Smooth muscle cell (in vitro differentiated cells): ENCODE data around the gene SCUBE2. TPM values are rescaled to one million over a fixed set of nuclear protein-coding genes. Genes with fewer than 3 reads are reported as not detected.
"Not testable (repeated sequence)": the region's sequence is repeated elsewhere in the genome, so short reads cannot be mapped to it uniquely, and the experiment has no call there.

Experiments used
- DNase-seq: peaks from one replicate; lab custom pipeline; 2025; ENCODE audit not compliant: unreplicated experiment; lab: John Stamatoyannopoulos, UW
- H2AFZ ChIP-seq: fragments of 200-600 bp; sonication (generic); 2 replicates; pipeline ENCODE4 v1.6.0; 2016; ENCODE audit warnings: antibody characterized with exemption, low read depth, mild to moderate bottlenecking
- H3F3A ChIP-seq: fragments of 200-600 bp; sonication (generic); 2 replicates; pipeline ENCODE4 v1.6.0; 2017; ENCODE audit warnings: antibody characterized with exemption, low read depth
- H3K27ac ChIP-seq: fragments of 200-600 bp; sonication (generic); 2 replicates; pipeline ENCODE4 v1.5.1; 2016; ENCODE audit warnings: low read depth, mild to moderate bottlenecking
- H3K27me3 ChIP-seq: fragments of 200-600 bp; sonication (generic); 2 replicates; pipeline ENCODE4 v1.6.1; 2016; ENCODE audit warnings: low read depth, mild to moderate bottlenecking
- H3K36me3 ChIP-seq: fragments of 200-600 bp; sonication (generic); 2 replicates; pipeline ENCODE4 v1.5.1; 2016; ENCODE audit warnings: low read depth
- H3K4me1 ChIP-seq: fragments of 200-600 bp; sonication (generic); 2 replicates; pipeline ENCODE4 v1.5.1; 2016; ENCODE audit warnings: low read depth
- H3K4me2 ChIP-seq: fragments of 200-600 bp; sonication (generic); 2 replicates; pipeline ENCODE4 v1.6.0; 2016; ENCODE audit warnings: mild to moderate bottlenecking
- H3K4me3 ChIP-seq: fragments of 200-600 bp; sonication (generic); 2 replicates; pipeline ENCODE4 v1.5.1; 2016; ENCODE audit warnings: mild to moderate bottlenecking
- H3K79me2 ChIP-seq: fragments of 200-600 bp; sonication (generic); 2 replicates; pipeline ENCODE4 v1.6.0; 2016; ENCODE audit warnings: low read depth, mild to moderate bottlenecking
- H3K9ac ChIP-seq: fragments of 200-600 bp; sonication (generic); 2 replicates; pipeline ENCODE4 v1.6.0; 2016; ENCODE audit warnings: low read depth
- H3K9me3 ChIP-seq: fragments of 200-600 bp; sonication (generic); replicated peaks from 2 replicates; pipeline ENCODE4 v1.5.1; 2016; ENCODE audit warnings: low read depth
- H4K20me1 ChIP-seq: fragments of 200-600 bp; sonication (generic); 2 replicates; pipeline ENCODE4 v1.6.0; 2016; ENCODE audit warnings: low read depth
- CTCF ChIP-seq: fragments of 200-600 bp; sonication (generic); IDR thresholded peaks from 2 replicates; pipeline ENCODE4 v1.5.1; 2017; ENCODE audit warnings: borderline replicate concordance, mild to moderate bottlenecking, antibody characterized with exemption; ENCODE audit not compliant: insufficient read depth, poor library complexity, severe bottlenecking
- WGBS: methylation state at CpG from one replicate; pipeline ENCODE4 v1.1.7; 2016; ENCODE audit warnings: low lambda C conversion rate; 5-methylcytosine and 5-hydroxymethylcytosine counted together
- polyA plus RNA-seq: library from polyadenylated mRNA; unstranded; fragments of >200 nt; fragmentation: Nextera tagmentation; extraction: Ambion mirVana; gene quantifications from 2 replicates; pipeline ENCODE4 v1.2.1, GENCODE V29; 2016
- total RNA-seq: library from RNA; depleted of rRNA; stranded (reverse); fragments of >200 nt; gene quantifications from 2 replicates; pipeline ENCODE4 v1.2.3, GENCODE V29; 2014

The SCUBE2 gene
- total and polyA plus RNA-seq, 2 experiments from 2014 or later: 2.2 to 5.0 TPM

GRCh38 chr11:8985462-8985861, 105.9 kb downstream of the SCUBE2 start:
- Histone ChIP-seq H3K36me3 (no peaks in the 10 kb centered on the region), H2AFZ (no peak overlapping the region), H3K4me3 (no peak overlapping the region), H3K4me2 (no peak overlapping the region), H3F3A (no peaks in the 10 kb centered on the region), H3K4me1 (no peaks in the 10 kb centered on the region), H3K9me3 (no peaks in the 10 kb centered on the region), H3K27me3 (no peaks in the 10 kb centered on the region), H4K20me1 (peaks cover 3% of the 10 kb centered on the region), H3K9ac (no peak overlapping the region), H3K79me2 (no peaks in the 10 kb centered on the region), H3K27ac (no peak overlapping the region)
- no peak for DNase-seq
- WGBS: 95% methylated on average over 5 of the region's 5 CpGs
- TF ChIP-seq CTCF: no peak

DNA sequence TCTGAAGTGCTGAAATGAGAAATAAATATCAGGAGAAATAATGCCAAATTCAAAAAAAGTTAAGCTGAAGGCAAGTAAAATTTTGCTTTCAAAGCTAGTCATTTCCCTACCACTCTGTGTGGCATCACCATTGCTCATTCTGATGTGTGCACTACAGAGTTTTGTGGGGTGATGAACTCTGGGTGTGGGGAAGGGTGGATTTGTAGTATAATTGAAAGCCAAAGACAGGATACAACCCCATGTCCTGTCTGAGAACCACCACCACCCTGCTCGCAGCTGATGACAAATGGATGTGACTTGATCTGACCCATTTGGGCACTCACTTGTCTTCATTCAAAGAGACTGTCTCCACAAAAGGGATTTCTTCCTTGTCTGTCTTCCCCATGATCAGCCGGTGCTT, 107.8 kb downstream of the SCUBE2 start:
- no peak for TF ChIP-seq CTCF
- H3K9me3 ChIP-seq: no peaks in the 10 kb centered on the region

GRCh38 chr11:8980485-8980884, 110.9 kb downstream of the SCUBE2 start:
- no peaks in the 10 kb centered on the region for H3K4me1 ChIP-seq
- no peaks in the 10 kb centered on the region for H3K9me3 ChIP-seq
- H3K9ac ChIP-seq: no peak overlapping the region
- H2AFZ ChIP-seq: no peak overlapping the region
- H3K79me2 ChIP-seq: no peaks in the 10 kb centered on the region
- DNase-seq: no peak
- H3K4me2 ChIP-seq: no peak overlapping the region
- TF ChIP-seq CTCF: no peak
- no peak overlapping the region for H3K27ac ChIP-seq
- no peaks in the 10 kb centered on the region for H3K36me3 ChIP-seq
- no peaks in the 10 kb centered on the region for H3K27me3 ChIP-seq
- H3F3A ChIP-seq: no peaks in the 10 kb centered on the region
- WGBS: 95% methylated on average over 3 of the region's 3 CpGs
- H3K4me3 ChIP-seq: no peak overlapping the region
- no peaks in the 10 kb centered on the region for H4K20me1 ChIP-seq

More for the DNA sequence above, 107.8 kb downstream of the SCUBE2 start:
- Histone ChIP-seq H3K9ac (no peak overlapping the region), H3K4me2 (no peak overlapping the region), H4K20me1 (peaks cover 2% of the 10 kb centered on the region), H3F3A (no peaks in the 10 kb centered on the region), H3K36me3 (no peaks in the 10 kb centered on the region), H3K27ac (no peak overlapping the region), H3K4me1 (no peaks in the 10 kb centered on the region), H3K4me3 (no peak overlapping the region), H2AFZ (no peak overlapping the region), H3K27me3 (no peaks in the 10 kb centered on the region), H3K79me2 (no peaks in the 10 kb centered on the region)
- WGBS: 98% methylated on average over 2 of the region's 2 CpGs
- no peak for DNase-seq

DNA sequence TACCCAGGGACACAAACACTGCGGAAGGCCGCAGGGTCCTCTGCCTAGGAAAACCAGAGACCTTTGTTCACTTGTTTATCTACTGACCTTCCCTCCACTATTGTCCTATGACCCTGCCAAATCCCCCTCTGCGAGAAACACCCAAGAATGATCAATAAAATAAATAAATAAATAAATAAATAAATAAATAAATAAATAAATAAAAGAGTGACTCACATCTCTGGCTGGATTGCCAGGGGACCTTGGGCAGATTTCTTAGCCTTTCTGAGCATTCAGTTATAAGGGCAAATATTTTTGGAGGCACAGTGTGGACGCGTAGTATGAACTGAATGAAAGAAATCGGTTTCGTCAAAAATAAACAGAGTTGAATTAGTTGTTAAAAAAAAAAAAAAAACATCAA, 112.0 kb downstream of the SCUBE2 start:
- H3K79me2 ChIP-seq, H4K20me1 ChIP-seq, H3K4me1 ChIP-seq, DNase-seq, H3K9ac ChIP-seq, H3F3A ChIP-seq, H3K4me3 ChIP-seq, H3K36me3 ChIP-seq, H3K27me3 ChIP-seq, H3K4me2 ChIP-seq, H3K9me3 ChIP-seq, H2AFZ ChIP-seq, H3K27ac ChIP-seq: not testable (repeated sequence)
- WGBS: 86% methylated on average over 5 of the region's 7 CpGs
